SU-DHL-6 (cell line): ENCODE measurements around the gene CYP21A2.
"Not testable (repeated sequence)": the region's sequence is repeated elsewhere in the genome, so short reads cannot be mapped to it uniquely, and the experiment has no call there.

Experiments used
- H2AFZ ChIP-seq: fragments of 200-600 bp; sonication (generic); 2 replicates; pipeline ENCODE4 v1.6.1; 2014; ENCODE audit warnings: low read depth, mild to moderate bottlenecking, moderate library complexity, mixed read lengths, antibody characterized with exemption, low read length; ENCODE audit not compliant: severe bottlenecking
- H3F3A ChIP-seq: fragments of 200-600 bp; shearing (Covaris generic); 2 replicates; pipeline ENCODE4 v1.6.0; 2016; ENCODE audit warnings: antibody characterized with exemption, mild to moderate bottlenecking; ENCODE audit not compliant: insufficient read depth
- H3K27ac ChIP-seq: fragments of 200-600 bp; sonication (generic); 2 replicates; pipeline ENCODE4 v1.5.1; 2016; ENCODE audit warnings: low read depth, mild to moderate bottlenecking, low read length, moderate library complexity, mixed read lengths
- H3K27me3 ChIP-seq: fragments of 200-600 bp; sonication (generic), shearing (Covaris generic); 2 replicates; pipeline ENCODE4 v1.6.0; 2014; ENCODE audit warnings: mild to moderate bottlenecking, low read length
- H3K36me3 ChIP-seq: fragments of 200-600 bp; sonication (generic); 2 replicates; pipeline ENCODE4 v1.6.1; 2014; ENCODE audit warnings: mild to moderate bottlenecking, low read length, mixed read lengths
- H3K4me2 ChIP-seq: fragments of 300-600, 200-600 bp; shearing (Covaris generic), sonication (generic); 2 replicates; pipeline ENCODE4 v1.6.0; 2014; ENCODE audit warnings: low read length, low read depth, mild to moderate bottlenecking; ENCODE audit not compliant: poor library complexity, severe bottlenecking
- H3K4me3 ChIP-seq: fragments of 200-600 bp; sonication (generic); 2 replicates; pipeline ENCODE4 v1.5.1; 2014; ENCODE audit warnings: antibody characterized with exemption, low read length, mild to moderate bottlenecking, mixed read lengths; ENCODE audit not compliant: insufficient read depth, poor library complexity, severe bottlenecking
- H3K79me2 ChIP-seq: fragments of 200-600 bp; sonication (generic); 2 replicates; pipeline ENCODE4 v1.6.1; 2014; ENCODE audit warnings: mild to moderate bottlenecking, low read length, moderate library complexity; ENCODE audit not compliant: insufficient read depth
- H3K9ac ChIP-seq: fragments of 200-600 bp; sonication (generic); 2 replicates; pipeline ENCODE4 v1.7.0; 2014; ENCODE audit warnings: mild to moderate bottlenecking, low read length
- H3K9me2 ChIP-seq: fragments of 200-600 bp; sonication (generic); replicated peaks from 2 replicates; pipeline ENCODE4 v1.6.1; 2014; ENCODE audit warnings: low read length; ENCODE audit not compliant: insufficient read depth
- H3K9me3 ChIP-seq: fragments of 200-600 bp; sonication (generic); 2 replicates; pipeline ENCODE4 v1.6.1; 2014; ENCODE audit warnings: low read length, mixed read lengths; ENCODE audit not compliant: insufficient read depth
- H4K20me1 ChIP-seq: fragments of 200-600 bp; sonication (generic); 2 replicates; pipeline ENCODE4 v1.6.1; 2014; ENCODE audit warnings: low read depth, mild to moderate bottlenecking, antibody characterized with exemption, low read length, moderate library complexity, mixed read lengths

CYP21A2 gene

GRCh38 chr6:32012941-32013617 lies 25.1 kb upstream of the CYP21A2 start:
- H3K79me2 ChIP-seq, H3F3A ChIP-seq, H4K20me1 ChIP-seq, H3K9me3 ChIP-seq, H3K9ac ChIP-seq, H2AFZ ChIP-seq, H3K27ac ChIP-seq, H3K4me2 ChIP-seq, H3K9me2 ChIP-seq, H3K27me3 ChIP-seq, H3K36me3 ChIP-seq, H3K4me3 ChIP-seq: not testable (repeated sequence)

DNA sequence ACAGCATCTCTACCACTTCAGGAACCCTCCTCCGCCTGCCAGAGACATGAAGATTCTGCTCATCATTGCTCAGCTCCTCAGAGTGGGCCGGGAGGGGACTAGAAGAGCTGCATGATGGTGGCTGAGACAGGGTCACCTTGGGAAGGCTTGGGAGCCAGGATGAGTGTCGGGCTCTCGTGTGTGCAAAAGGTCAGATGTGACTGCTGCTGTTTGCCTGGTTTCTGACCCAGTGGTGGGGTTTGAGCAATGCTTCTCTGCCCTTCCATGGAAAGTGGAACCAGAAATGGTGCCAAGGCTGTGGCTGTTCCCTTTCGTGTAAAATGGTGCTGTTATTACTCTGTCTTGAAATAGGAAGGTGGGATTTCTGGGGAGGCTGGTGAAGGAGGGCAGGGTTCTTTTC lies 24.5 kb upstream of the CYP21A2 start:
- H3K4me2 ChIP-seq, H3K27me3 ChIP-seq, H3K9ac ChIP-seq, H2AFZ ChIP-seq, H3K27ac ChIP-seq, H3K79me2 ChIP-seq, H3K36me3 ChIP-seq, H3K9me2 ChIP-seq, H3K9me3 ChIP-seq, H3F3A ChIP-seq, H3K4me3 ChIP-seq, H4K20me1 ChIP-seq: not testable (repeated sequence)

GRCh38 chr6:32014547-32014946 lies 23.7 kb upstream of the CYP21A2 start, which contains the start of gene C4B:
Gene C4B (plus strand): TSS chr6:32014795. CDS start chr6:32014846, 51 bp downstream.
- H3F3A ChIP-seq, H3K9me2 ChIP-seq, H2AFZ ChIP-seq, H3K36me3 ChIP-seq, H3K27me3 ChIP-seq, H4K20me1 ChIP-seq, H3K79me2 ChIP-seq, H3K4me3 ChIP-seq, H3K9ac ChIP-seq, H3K27ac ChIP-seq, H3K9me3 ChIP-seq, H3K4me2 ChIP-seq: not testable (repeated sequence)

DNA sequence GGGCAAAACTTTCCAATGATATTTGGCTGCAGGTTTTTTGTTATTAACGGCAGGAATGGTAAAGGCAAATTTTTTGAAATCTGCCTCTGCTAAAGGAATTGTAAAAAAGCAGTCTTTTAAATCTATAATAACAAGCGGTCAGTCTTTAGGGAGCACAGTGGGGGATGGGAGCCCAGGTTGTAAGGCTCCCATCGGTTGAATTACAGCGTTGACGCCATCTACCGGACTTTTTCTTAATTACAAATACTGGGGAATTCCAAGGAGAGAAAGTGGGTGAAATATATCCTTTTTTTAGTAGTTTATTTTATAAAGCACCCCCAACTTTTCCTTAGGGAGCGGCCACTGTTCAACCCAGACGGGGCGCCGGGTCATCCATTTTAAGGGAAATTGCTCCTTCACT lies 16.1 kb upstream of the CYP21A2 start:
- H3K9me2 ChIP-seq: not testable (repeated sequence)

GRCh38 chr6:32028631-32029030 lies 9.6 kb upstream of the CYP21A2 start:
- not testable (repeated sequence) for H3F3A ChIP-seq, H3K27ac ChIP-seq, H4K20me1 ChIP-seq, H3K27me3 ChIP-seq, H3K9me2 ChIP-seq, H2AFZ ChIP-seq, H3K4me2 ChIP-seq, H3K9me3 ChIP-seq, H3K36me3 ChIP-seq, H3K9ac ChIP-seq, H3K4me3 ChIP-seq, H3K79me2 ChIP-seq

More for the DNA sequence above, 16.1 kb upstream of the CYP21A2 start:
- not testable (repeated sequence) for H3K27me3 ChIP-seq, H3K79me2 ChIP-seq, H4K20me1 ChIP-seq, H3K36me3 ChIP-seq, H3K9ac ChIP-seq, H3K9me3 ChIP-seq, H3K27ac ChIP-seq, H2AFZ ChIP-seq, H3F3A ChIP-seq, H3K4me2 ChIP-seq, H3K4me3 ChIP-seq

DNA sequence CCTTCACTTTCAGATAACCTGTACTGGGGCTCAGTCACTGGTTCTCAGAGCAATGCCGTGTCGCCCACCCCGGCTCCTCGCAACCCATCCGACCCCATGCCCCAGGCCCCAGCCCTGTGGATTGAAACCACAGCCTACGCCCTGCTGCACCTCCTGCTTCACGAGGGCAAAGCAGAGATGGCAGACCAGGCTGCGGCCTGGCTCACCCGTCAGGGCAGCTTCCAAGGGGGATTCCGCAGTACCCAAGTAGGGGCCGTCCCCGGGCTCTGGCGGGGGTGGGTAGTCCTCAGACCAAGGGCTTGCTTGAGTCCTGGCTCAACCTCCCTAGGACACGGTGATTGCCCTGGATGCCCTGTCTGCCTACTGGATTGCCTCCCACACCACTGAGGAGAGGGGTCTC lies 8.7 kb upstream of the CYP21A2 start:
- H4K20me1 ChIP-seq, H3K36me3 ChIP-seq, H3K4me2 ChIP-seq, H3F3A ChIP-seq, H3K9me2 ChIP-seq, H3K27ac ChIP-seq, H3K27me3 ChIP-seq, H3K9ac ChIP-seq, H2AFZ ChIP-seq, H3K9me3 ChIP-seq, H3K79me2 ChIP-seq, H3K4me3 ChIP-seq: not testable (repeated sequence)

DNA sequence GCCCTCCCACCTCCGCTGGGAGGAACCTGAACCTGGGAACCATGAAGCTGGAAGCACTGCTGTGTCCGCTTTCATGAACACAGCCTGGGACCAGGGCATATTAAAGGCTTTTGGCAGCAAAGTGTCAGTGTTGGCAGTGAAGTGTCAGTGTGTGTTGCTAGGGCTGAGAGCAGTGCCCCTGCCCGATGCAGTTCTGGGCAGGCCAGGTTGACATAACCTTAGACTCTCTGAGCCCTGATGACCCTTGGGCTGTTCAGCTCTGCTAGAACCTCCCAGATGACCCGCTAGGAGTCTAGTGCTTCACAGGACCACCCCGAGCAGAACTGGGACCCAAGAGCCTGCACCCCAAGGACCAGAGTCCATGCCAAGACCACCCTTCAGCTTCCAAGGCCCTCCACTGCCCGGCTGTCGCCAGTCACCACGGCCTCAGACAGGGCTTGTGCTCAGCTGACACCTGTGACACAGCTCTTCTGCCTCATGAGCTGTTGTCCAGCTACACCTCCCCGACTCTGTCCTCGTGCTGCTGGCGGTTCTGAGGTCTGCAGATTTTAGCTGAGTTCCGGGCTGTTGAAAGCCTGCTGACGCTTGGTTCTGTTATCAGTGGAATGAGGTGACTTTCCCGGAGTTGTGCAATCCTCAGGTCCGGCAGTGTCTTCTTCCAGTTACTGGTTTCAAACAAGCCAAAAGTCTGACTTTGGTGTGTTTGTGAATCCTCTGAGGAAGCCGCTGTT lies 2.8 kb upstream of the CYP21A2 start:
- not testable (repeated sequence) for H3K9me2 ChIP-seq, H3F3A ChIP-seq, H4K20me1 ChIP-seq, H3K36me3 ChIP-seq, H3K27me3 ChIP-seq, H2AFZ ChIP-seq, H3K27ac ChIP-seq, H3K4me2 ChIP-seq, H3K9ac ChIP-seq, H3K9me3 ChIP-seq, H3K79me2 ChIP-seq, H3K4me3 ChIP-seq

GRCh38 chr6:32037136-32037535 lies 1.1 kb upstream of the CYP21A2 start:
- not testable (repeated sequence) for H3K4me3 ChIP-seq, H3K9me2 ChIP-seq, H3K27me3 ChIP-seq, H3K36me3 ChIP-seq, H3K4me2 ChIP-seq, H3K27ac ChIP-seq, H2AFZ ChIP-seq, H3K9me3 ChIP-seq, H3K9ac ChIP-seq, H4K20me1 ChIP-seq, H3F3A ChIP-seq, H3K79me2 ChIP-seq
